A204.1 (cell line): Measurements from ENCODE around the gene TMEM130.

Experiments
- FAIRE-seq: peaks from 2 replicates; lab custom pipeline; 2012; peaks lifted over from hg19 to GRCh38; lab: Jason Lieb, UNC

Gene TMEM130

GRCh38 chr7:98805956-98806838 is 63.6 kb downstream of the TMEM130 start:
- FAIRE-seq: no peak

DNA sequence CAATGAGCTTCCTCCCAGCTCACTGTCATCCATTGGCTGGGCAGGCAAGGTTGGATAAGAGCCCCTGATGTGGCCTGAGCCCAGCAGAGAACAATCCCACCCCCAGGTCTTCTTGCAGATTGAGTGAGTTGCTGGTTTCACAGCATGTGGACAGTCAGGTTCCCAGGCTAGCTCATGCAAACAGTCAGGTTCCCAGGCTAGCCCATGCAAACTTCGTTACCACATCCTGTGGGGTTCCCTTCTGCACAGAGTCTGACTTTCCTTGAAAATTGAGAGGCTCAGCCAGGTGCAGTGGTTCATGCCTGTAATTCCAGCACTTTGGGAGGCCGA is 67.1 kb downstream of the TMEM130 start:
- FAIRE-seq: no peak

DNA sequence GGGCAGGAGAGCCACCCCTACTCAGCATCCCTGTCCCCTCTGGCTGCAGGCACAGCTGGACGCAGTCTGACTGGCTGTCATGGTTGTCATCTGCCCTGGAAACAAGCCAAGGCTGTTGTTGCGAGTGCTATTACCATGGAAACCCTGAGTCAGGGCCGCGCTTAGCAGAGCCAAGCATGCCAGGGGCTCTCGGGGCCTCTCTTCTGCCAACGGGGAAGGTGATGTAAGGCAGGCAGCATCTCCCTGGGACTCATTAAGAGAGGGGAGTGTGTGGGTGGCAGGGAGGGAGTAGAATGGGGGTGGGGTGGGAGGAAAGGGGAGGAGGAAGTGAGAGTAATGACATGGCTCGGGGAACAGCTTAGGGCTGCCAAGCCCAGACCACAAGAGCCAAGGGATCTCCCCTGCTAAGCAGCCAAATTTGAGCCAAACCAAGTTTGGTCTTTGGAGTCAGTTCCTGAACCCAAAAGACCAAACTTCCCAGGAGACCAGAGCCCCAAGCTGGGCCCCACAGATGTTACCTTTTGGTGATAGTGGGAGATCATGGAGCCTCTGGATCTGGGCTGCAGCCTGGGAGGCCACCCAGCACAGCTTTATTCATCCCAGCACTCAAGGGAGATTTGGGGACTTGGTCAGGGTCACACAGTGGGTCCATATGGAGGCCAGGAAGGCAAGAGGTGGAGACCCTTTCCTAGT is 67.6 kb downstream of the TMEM130 start:
- FAIRE-seq: no peak

DNA sequence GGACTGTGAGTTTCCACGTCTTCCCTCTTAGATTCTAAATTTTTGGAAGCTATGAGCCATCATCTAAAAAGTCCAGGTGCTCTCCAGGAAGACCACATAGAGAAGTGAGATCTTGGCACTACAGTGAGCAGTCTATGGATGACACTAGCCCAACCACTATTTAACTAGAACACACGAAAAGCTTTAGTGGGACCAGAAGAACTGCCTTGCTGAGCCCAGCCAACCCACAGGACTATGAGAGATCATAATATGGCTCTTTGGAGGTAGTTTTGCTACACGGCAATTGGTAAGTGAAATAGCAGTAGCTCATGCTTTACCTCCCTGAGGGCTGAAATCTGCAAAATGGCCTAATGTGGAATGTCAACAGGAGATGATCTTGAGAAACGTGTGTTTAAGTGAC is 68.8 kb downstream of the TMEM130 start:
- FAIRE-seq: no peak

GRCh38 chr7:98797150-98797549 is 72.7 kb downstream of the TMEM130 start:
- FAIRE-seq: no peak
